HG03342 (cell line): ENCODE results near the gene POLD1.
"Not testable (repeated sequence)": the region's sequence is repeated elsewhere in the genome, so short reads cannot be mapped to it uniquely, and the experiment has no call there.

Experiments used
- ATAC-seq: cut with Tn5 transposase; IDR thresholded peaks from one replicate; pipeline ENCODE4 v1.9.1; 2021; ENCODE audit warnings: mild to moderate bottlenecking, moderate library complexity; ENCODE audit not compliant: unreplicated experiment

Gene POLD1

GRCh38 chr19:50433201-50434180, 49.3 kb downstream of the POLD1 start:
- ATAC-seq: no peak

GRCh38 chr19:50434525-50434924, 50.4 kb downstream of the POLD1 start:
- no peak for ATAC-seq

- no peak for ATAC-seq
These were observed 51.1 kb downstream of the POLD1 start for GRCh38 chr19:50435221-50435620.

- ATAC-seq: no peak
These were observed 51.5 kb downstream of the POLD1 start for GRCh38 chr19:50435627-50436026.

- ATAC-seq: no peak
These were observed 53.8 kb downstream of the POLD1 start for GRCh38 chr19:50437862-50438449.

GRCh38 chr19:50439130-50439529, 55.0 kb downstream of the POLD1 start:
- ATAC-seq: not testable (repeated sequence)

- ATAC-seq: no peak
These were observed 59.9 kb downstream of the POLD1 start for GRCh38 chr19:50444059-50444458.

- ATAC-seq: no peak
These were observed 62.9 kb downstream of the POLD1 start for GRCh38 chr19:50447053-50447452.

GRCh38 chr19:50447750-50448149, 63.6 kb downstream of the POLD1 start:
- no peak for ATAC-seq

GRCh38 chr19:50449236-50449899, 65.2 kb downstream of the POLD1 start:
- no peak for ATAC-seq

GRCh38 chr19:50450369-50451222, 66.4 kb downstream of the POLD1 start:
- no peak for ATAC-seq

GRCh38 chr19:50451223-50451534, 67.0 kb downstream of the POLD1 start:
- ATAC-seq: no peak

GRCh38 chr19:50453243-50453642, 69.1 kb downstream of the POLD1 start:
- ATAC-seq: no peak

- ATAC-seq: no peak
These were observed 71.8 kb downstream of the POLD1 start for GRCh38 chr19:50455992-50456391.

GRCh38 chr19:50457300-50457699, 73.2 kb downstream of the POLD1 start:
- ATAC-seq: no peak

GRCh38 chr19:50458396-50459066, 74.4 kb downstream of the POLD1 start:
- no peak for ATAC-seq

- no peak for ATAC-seq
These were observed 74.9 kb downstream of the POLD1 start for GRCh38 chr19:50459067-50459456.

GRCh38 chr19:50459638-50460037, 75.5 kb downstream of the POLD1 start:
- no peak for ATAC-seq

- no peak for ATAC-seq
These were observed 76.1 kb downstream of the POLD1 start for GRCh38 chr19:50460161-50460765.
